GM19025 (cell line): ENCODE results near the gene SLC49A3.
"Not testable (repeated sequence)": the region's sequence is repeated elsewhere in the genome, so short reads cannot be mapped to it uniquely, and the experiment has no call there.

Experiments
- ATAC-seq: cut with Tn5 transposase; IDR thresholded peaks from one replicate; pipeline ENCODE4 v1.9.1; 2021; ENCODE audit warnings: mild to moderate bottlenecking, low read depth, moderate library complexity; ENCODE audit not compliant: unreplicated experiment

SLC49A3 gene

DNA sequence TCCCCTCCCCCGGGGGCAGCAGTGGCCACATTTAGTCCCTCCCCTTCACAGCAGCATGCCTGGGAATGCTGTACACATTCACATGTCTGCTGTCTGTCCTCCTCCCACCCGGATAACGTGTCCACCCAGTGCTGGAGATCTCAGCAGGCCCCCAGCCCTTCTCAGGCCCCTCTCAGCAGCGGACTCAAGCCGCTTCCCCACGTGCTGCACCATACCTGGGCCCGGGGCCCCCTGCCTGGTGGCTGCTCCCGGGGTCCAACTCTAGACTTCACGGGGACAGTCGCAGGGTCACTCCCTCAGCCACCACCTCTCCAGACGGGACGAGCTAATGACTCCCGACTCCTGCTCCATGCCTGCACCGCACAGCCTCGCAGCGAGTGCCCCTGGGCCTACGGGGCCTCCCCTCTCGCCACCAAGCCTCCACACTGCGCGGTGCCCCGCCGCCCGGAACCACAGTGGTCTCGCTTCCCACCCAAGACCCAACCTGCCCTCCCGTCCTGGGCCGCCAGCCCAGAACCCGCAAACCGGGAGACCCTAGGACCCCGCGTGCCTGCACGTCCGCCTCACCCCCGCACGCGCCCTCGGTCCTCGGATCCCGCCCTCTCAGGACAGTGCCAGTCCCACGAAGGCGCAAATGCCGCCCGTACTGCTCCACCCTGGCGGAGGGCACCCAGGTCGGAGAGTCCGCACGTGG, 15.4 kb upstream of the SLC49A3 start:
- no peak for ATAC-seq

DNA sequence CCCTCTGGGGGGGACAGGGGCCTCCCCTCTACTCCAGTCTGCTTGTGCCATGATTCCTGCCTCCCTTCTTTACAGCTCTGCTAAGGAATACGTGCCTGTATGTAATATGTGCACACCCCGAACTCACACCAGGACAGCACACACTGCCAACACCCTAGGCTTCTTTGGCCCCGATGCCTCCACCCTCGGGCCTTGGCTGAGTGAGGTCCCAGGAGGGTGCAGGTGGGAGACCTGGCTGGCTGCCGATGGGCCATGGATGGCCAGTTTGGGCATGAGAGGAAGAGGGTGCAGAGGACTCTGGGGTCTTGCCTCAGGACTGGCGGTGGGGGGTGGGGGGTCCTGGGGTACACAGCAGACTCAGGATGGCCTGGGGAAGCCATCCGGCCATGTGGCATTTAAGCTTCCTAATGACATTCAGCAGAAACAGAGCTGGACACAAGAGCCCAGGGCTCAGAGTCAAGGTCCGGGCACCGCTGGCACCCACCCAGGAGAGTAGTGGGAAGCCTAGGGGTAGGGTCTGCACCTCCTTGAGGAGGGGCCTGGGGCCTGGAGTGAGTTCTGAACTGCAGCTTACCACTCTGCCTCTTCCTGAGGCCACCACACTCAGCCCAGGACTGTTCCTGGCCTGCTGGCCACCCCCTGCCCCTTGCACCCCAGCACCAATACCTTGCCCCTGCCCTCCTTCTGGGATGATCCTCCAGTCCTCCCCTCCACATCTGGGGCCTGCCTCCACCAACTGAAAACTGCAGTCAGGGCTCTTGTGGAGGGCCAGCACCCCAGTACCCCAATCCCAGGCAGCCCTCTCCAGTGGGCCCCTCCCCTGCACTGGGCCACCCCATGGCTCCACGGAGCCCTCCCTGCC, 14.6 kb upstream of the SLC49A3 start:
- ATAC-seq, result no peak

DNA sequence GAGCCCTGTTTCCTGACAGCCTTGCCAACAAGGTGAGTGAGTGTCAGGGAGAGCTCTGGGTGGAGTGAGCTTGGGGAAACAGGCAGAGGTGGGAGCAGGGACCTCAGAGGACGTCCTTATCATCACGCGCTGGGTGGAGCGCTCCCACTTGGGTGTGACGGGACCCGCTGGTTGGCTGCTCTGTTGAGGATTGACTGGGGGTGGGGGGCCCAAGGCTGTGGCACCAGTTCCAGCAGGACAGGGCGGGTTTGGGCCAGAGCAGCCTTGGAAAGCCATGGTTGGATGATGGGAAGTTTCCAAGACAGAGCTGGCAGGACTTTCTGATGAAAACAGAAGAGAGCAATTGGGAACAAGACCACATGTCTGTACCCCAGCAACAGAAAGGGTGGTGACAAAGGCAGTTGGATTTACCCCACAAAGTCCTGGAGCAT, 13.7 kb upstream of the SLC49A3 start:
- ATAC-seq, result no peak

DNA sequence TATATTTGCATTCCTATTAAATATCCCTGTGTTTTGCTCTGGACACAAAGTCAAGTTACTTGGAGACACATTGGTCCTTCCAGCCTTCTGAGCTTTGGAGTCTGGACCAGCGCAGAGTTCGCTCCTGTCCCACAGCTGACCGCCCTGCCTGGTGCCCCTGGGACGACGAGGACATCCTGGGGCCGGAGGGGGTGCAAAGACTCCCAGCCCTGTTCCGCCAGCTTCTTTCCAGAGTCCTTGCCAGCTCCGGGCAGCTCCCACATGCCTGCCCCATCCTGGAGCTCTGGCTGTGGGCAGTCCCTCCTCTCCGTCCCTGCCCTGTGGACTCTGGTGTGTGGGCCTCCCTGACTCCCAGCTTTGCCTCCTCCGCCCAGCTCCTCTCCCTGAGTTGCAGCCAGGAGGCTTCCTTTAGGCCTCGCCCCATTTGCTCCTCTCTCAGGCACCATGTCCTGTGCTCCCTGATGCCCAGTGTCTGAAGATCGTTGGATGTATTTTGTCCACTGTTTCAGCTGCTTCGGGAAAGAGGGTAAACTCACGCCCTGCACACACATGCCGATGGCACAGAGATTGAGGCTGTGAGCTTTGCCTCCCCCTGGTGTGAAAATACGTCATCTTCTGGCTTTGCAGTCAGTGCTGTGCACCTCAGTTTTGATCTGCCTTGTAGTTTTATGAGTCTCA, 11.8 kb upstream of the SLC49A3 start:
- ATAC-seq, result no peak

DNA sequence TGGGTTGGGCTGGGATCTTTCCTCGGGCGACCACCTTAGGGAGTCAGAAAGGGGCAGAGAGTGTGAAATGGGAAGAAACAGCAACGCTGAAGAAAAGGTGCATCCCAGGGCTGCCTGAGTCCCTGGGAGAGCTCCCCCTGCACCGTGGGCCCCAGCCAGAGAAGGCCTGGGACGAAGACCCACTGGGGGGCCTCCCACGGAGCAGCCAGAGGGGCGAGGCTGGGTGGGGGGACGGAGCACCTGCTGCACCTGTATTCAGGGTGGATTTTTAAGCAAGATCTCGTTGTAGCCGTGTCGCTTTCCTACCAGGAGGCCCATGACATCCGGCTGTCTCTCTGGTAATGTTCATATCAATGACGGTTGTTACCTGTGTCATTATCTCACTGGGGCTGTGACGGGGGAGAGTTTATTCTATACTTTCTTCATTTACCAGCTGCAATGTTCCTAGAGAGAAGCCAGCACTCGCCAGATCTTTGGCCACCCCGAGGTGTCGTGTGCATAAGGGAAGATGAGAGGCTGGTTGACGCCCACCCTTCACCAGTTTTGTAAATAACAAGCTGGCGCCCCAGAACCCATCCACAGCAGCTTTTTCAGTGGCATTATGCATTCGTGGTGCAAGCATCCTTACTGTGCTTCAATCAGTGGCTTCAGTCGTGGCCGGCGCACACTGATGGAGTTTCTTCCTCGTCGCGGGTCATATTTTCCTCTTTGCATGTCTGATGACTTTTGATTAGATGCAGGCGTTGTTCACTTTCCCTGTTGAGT, 11.0 kb upstream of the SLC49A3 start:
- ATAC-seq, result no peak

DNA sequence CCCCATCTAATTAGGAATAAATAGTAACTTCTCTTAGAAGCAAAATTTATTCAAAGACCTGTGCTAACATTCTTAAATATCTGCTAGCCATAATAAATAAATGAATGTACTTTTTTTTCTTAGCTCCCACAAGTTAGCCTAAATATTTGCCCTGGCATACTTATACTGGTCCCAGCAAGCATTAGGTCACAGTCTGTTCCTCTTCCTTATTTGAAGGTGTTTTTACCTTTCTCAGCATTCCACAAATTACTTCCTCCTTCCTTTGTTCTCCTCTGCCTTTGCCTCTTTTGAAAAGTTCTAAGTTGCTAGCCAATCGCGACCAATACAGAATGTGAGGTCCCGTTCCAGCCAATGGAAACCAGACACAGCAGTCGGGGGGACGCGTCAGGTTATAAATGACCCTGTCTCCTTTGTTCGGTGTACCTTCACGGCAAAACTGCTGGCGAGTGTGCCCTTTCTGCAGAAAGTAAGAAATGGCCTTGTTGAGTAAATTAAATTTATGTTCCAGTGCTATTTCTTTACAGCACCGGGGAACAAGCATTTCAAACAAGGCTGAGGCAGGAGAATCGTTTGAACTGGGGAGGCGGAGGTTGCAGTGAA, 5.5 kb upstream of the SLC49A3 start:
- not testable (repeated sequence) for ATAC-seq

DNA sequence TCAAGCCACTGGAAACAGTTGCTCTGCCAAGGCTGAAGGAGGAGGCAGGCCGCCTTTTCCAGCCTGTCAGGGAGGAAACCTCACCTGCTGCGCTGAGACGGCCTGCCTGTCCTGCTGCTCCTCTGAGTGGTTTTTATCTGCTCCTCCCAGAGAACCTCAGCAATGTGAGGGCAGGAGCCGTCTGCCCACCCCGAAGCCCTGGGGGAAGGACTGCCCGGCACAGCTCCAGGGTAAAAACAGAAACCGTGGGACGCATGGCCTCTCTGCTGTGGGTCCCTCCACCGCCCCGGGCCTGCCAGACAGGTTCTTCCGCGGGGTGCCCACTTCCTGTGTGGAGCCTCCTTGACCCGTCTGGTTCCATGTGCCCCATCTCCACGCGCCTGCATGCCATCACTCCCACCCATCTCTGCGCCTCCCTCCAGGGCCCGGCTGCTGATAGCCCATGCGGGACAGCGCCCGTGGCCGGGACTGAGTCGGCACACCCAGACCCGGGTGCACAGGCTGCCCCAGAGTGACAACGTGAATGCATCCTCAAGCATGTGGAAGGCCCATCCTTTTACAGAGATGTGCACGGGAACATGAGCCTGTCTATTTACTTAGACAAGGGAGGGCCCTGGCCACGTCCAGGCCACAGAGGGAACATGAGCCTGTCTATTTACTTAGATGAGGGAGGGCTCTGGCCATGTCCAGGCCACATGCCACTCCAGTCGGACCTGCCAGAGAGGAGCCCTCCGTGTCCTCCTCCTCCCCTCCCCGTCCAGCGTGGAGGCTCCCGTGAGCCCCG, 4.0 kb upstream of the SLC49A3 start:
- ATAC-seq, result no peak

DNA sequence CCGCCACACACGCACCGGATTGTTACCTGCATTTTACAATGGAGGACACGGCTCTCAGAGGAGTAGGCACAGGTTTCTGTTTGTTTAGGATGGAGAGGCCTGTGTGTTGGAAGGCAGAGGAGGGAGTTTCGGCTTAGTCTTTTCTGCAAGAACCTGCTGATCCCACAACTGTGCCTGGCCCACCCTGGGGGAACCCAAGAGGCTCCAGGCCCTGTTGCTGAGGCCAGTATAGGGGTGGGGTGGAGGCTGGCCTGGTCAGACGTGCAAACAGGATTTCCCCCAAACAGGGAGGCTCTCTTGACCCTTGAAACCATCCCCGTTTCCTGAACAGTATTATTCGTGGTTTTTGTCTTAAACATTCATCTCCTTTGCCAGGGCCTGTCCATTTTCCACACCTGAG, 772 bp upstream of the SLC49A3 start:
- ATAC-seq, result no peak

DNA sequence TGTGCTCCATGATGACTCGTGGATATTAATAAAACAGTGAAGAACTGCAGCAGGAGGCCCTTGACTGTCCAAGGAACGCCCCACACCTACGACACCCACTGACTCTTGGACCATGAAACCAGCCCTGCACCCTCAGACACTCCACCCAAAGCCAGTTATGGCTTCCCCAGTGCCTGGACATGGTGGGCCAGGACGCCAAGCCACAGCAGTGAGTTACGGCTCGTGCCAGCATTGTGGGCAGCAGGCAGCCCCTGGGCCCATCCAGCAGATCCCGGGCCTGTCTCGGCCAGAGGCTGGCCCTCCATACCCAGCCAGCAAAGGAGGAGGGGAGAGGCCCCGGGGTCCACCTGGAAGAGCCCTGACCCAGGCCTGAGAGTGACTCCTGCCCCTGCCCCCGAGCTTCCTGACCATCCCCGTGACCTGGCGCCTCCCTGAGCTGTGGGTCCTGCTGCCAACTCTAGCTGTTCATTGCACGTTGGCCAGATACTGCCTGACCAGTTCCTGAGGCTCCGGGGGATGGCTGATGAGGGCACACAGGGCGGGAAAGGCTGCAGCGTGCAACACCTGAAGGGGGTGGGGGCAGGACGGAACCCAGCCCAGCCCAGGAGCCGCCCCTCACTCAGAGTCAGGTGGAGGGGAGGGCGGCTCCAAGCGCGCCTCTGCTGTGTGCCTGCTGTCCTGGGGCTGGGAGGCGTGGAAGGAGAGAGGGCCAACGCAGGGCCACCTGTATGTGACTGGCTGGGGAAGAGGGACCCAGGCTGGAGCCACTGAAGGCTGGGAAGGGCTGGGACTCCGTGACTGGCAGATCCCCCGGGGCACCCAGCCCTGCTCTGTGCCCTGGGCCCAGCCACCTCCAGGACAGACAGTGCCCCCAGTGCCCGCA, 739 bp downstream of the SLC49A3 start:
- no peak for ATAC-seq

DNA sequence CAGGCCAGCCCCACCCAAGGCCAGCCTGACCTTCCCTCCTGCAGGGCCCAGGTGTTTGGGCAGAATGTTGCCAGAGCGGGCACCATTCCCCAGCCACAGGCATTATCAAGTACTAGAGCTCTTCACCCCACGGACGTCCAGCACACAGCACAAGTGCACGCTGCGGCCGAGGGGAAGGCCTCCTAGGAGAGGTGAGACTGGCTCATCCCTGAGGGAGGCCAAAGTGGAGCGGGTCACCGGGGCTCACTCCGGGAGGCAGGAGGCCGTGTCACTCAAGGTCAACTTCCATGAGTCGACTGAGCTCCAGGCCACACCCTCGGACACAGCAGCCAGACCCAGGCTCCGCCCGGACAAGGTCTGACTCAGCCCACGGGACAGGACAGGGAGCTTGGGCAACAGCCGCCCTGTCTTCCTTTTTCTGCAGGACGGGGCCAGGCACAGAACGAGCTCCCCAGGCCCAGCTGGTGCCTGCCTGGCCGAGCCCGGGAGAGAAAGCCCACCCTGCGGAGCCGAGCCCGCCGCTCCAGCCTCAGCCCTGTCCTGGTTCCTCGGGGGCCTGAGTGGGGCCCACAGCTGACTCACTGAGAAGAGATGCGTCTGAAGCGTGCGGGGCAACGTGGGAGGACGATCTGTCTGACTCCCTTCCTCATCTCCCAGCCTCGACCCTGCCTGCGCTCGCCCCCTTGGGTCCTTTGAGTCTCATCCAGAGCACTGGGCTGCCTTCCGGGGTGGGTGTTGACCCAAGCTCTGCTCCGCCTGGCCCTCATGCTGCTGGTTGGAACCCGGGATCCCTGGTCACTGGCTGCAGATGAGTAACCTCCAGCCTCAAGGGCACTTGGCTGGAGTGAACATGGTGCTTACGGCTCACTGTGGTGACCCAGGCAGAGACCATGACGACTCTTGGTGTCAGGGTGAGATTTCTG, 1.6 kb downstream of the SLC49A3 start:
- no peak for ATAC-seq

DNA sequence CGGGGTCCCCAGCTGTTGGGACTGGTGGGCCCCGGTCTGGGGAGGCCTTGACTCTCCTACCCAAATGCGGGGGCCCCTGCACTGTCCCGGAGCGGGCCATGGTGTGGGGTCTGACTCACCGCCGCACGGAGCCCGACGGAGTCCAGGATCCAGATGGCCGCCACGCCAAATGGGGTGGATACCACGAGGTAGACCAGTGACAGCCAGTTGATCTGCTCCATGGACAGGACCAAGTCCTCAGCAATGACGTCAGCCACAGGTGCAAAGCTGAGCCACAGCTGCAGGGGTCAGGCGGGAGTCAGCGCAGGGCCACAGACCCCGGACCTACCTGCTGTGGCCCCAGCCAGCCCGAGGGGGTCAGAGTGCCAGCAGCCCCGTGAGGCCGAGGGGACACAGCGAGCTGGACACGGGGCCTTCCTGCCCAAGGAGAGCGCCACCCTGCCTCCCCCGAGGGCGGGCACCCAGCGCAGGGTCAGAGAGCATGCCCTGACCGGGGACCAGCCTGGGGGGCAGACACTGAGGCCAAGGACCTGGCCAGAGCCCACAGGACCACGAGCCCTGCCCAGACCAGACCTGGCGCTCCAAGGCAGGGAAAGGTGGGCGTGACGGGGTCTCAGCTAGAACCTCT, 2.4 kb downstream of the SLC49A3 start:
- no peak for ATAC-seq

DNA sequence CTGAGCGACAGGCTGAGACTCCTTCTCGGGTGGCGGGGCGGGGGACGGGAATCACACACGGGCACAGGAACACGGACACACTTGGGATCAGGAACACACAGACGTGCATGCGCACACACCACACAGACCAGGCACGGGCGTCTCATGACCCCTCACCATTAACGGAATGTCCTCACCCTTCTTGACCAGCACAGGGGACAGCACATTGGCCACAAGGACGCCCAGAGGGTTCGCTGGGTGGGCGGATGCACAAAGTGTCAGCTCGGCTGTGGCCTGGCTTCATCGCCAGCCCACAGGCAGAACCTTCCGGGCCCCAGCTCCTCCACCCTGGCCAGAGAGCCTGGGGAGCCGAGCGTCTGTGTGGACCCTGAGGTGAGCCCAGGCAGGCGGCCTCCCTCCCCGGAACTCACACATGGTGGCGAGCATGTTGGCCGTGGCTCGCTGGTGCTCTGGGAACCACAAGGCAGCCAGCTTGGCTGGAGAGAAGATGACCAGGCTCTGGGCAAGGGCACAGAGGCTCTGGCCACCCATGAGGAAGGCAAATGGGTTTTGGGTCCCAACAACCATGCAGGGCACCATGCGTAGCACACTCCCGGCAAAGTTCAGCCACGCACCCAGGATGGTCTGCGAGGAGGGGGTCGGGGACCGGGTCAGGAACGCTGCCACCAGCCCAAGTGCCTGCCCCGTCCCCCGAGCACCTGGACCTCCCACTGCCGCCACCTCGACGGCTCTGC, 3.1 kb downstream of the SLC49A3 start:
- no peak for ATAC-seq

DNA sequence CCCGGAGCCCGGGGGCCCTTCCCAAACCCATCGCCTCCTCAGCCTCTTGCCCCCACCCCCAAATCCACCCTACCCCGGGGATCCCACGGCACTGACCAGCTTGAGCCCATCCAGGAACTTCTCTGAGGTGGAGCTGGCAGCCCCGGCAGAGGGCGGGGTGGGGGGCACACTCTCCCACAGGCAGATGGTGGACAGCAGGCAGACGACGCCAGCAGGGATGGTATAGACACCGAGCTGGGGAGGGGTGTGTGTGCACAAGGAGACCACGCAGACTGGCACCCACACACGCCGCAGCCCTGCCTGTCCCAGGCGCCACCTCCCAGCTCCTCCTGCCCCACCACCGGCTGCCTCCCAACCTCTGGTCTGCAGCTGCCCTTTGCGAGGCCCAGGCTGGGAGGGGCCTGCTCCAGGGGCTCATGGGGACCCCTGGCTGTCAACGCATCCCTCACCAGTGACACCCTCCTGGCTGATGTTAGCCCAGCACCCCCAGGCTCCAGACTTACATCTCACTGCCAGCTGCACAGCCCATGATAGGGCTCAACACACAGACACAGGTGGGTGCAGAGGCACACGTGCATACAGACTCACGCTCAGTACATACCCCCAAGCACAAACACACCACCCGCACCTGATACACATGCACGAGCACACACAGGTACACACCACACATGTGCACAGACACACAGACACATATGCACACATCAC, 4.2 kb downstream of the SLC49A3 start:
- no peak for ATAC-seq

DNA sequence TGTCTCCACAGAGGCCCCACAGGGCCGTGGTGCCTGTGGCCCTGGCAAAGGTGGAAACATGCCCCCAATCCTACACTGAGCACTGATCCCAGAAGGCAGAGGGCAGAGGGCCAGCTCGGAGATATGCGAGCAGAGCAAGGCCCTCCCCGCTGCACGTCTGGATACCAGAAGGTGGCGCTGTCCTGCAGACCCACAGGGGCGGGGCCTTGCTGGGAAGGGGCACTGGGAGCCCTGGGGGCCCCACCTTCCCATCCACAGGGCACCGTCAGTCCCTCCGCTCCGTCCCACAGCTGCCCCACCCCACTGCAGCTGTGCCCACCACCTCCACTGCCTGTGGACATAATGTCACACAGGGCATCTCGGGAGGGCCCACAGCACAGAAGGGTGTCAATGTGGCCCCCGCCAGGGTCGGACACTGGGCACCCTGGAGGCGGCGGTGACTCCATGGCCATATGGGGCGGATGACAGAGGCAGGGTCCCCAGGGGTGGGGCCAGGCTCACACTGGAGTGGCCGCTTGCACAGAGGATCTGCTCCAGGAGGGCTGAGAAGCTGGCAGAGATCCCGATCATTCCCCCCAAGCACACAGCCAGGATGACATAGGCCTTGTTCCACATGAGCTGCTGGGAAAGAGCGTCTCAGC, 4.8 kb downstream of the SLC49A3 start:
- ATAC-seq, result no peak

DNA sequence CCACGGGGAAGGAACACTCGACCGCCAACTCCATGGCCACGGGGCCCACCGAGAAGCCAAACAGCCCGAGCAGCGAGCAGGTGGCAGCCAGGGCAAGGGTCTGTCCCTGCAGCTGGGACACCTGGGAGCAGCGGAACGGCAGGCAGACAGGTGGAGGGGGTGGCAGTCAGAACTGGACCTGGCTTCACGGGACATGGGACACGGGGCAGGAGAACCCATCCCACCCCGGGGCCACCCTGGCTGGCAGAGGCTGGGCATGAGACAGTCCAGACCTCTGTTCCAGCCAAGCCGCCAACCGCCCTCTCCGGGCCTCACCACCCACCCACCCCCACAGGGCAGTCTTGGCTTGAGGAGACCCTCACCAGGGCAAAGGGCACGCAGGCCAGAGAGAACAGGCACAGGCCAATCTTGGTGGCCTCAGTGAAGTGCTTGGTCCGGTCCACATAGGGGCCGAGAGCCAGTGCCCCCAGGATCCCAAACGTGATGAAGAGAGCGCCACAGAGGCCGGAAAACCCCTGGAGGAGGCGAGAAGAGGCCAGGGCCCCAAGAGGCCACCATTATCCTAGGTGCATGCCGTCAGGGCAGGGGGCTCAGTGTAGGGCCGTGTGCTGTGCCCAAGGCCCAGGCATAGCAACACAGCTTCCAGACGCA, 5.6 kb downstream of the SLC49A3 start:
- no peak for ATAC-seq
